OCI-LY1 (cell line): ENCODE data around the gene MYZAP.

Experiments
- H2AFZ ChIP-seq: fragments of 200-600 bp; sonication (generic), shearing (Covaris generic); 2 replicates; pipeline ENCODE4 v1.6.0; 2014; ENCODE audit warnings: antibody characterized with exemption, mild to moderate bottlenecking, low read length
- H3F3A ChIP-seq: fragments of 200-600 bp; sonication (generic), shearing (Covaris generic); 2 replicates; pipeline ENCODE4 v1.6.0; 2014; ENCODE audit warnings: mild to moderate bottlenecking, antibody characterized with exemption, low read length, moderate library complexity; ENCODE audit not compliant: insufficient read depth
- H3K27ac ChIP-seq: fragments of 200-600 bp; sonication (generic); 2 replicates; pipeline ENCODE4 v1.5.1; 2014; ENCODE audit warnings: low read length, mixed run types, mild to moderate bottlenecking, low read depth; ENCODE audit not compliant: poor library complexity, severe bottlenecking
- H3K27me3 ChIP-seq: fragments of 200-600 bp; sonication (generic); 2 replicates; pipeline ENCODE4 v1.6.0; 2014; ENCODE audit warnings: antibody characterized with exemption, mild to moderate bottlenecking, low read length, moderate library complexity; ENCODE audit not compliant: insufficient read depth
- H3K36me3 ChIP-seq: fragments of 200-600 bp; sonication (generic); 2 replicates; pipeline ENCODE4 v1.6.1; 2014; ENCODE audit warnings: mild to moderate bottlenecking, antibody characterized with exemption, low read length, moderate library complexity, mixed read lengths; ENCODE audit not compliant: insufficient read depth
- H3K4me1 ChIP-seq: fragments of 200-600 bp; sonication (generic); 2 replicates; pipeline ENCODE4 v1.5.1; 2014; ENCODE audit warnings: mild to moderate bottlenecking, low read length, moderate library complexity; ENCODE audit not compliant: insufficient read depth, severe bottlenecking
- H3K4me2 ChIP-seq: fragments of 200-600 bp; sonication (generic), shearing (Covaris generic); 2 replicates; pipeline ENCODE4 v1.6.1; 2014; ENCODE audit warnings: low read length
- H3K4me3 ChIP-seq: fragments of 200-600 bp; sonication (generic); 2 replicates; pipeline ENCODE4 v1.5.1; 2014; ENCODE audit warnings: low read length, low read depth, mild to moderate bottlenecking, mixed read lengths; ENCODE audit not compliant: poor library complexity, severe bottlenecking
- H3K79me2 ChIP-seq: fragments of 200-600 bp; shearing (Covaris generic); 2 replicates; pipeline ENCODE4 v1.6.1; 2016; ENCODE audit warnings: mixed run types, low read length, mixed read lengths; ENCODE audit not compliant: insufficient read depth
- H3K9ac ChIP-seq: fragments of 200-600 bp; sonication (generic), shearing (Covaris generic); 2 replicates; pipeline ENCODE4 v1.6.1; 2014; ENCODE audit warnings: mild to moderate bottlenecking, low read length, mixed read lengths
- H3K9me2 ChIP-seq: fragments of 200-600 bp; sonication (generic), shearing (Covaris generic); 2 replicates; pipeline ENCODE4 v1.6.1; 2014; ENCODE audit warnings: low read depth, mild to moderate bottlenecking, low read length, mixed read lengths
- H3K9me3 ChIP-seq: fragments of 200-600 bp; shearing (Covaris generic); 2 replicates; pipeline ENCODE4 v1.6.1; 2014; ENCODE audit warnings: low read length, mixed read lengths
- H4K20me1 ChIP-seq: fragments of 200-600 bp; sonication (generic), shearing (Covaris generic); 2 replicates; pipeline ENCODE4 v1.6.0; 2016; ENCODE audit warnings: mild to moderate bottlenecking, low read length; ENCODE audit not compliant: insufficient read depth
- EZH2 ChIP-seq: fragments of 200-600 bp; sonication (generic), shearing (Covaris generic); IDR thresholded peaks from 2 replicates; pipeline ENCODE4 v1.8.0; 2017; ENCODE audit warnings: borderline replicate concordance, mixed run types, mild to moderate bottlenecking, antibody characterized with exemption, low read length, moderate library complexity, mixed read lengths
- TF ChIP-seq, protein P1 (sequence below): fragments of 200-600 bp; sonication (generic), shearing (Covaris generic); IDR thresholded peaks from 2 replicates; pipeline ENCODE4 v1.5.1; 2017; ENCODE audit warnings: mild to moderate bottlenecking, antibody characterized with exemption, low read length, moderate library complexity, mixed read lengths

Gene MYZAP

DNA sequence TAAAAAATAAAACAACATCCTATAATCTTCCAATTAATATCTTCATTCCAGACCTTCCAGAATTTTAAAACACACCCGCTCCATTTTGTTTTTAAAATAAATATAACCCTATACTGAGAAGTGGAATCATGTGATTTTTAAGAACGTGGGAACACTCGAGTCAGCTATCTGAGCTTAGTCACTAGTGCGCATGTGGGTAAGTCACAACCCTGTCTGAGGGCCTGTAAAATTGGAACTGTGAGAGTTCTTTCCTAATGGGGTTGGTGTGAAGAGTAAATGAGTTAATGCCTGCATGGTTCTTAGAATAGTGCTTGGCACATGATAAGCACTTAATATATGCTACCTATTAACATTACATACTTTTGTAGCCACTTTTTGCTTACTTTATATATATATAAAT lies 95.0 kb downstream of the MYZAP start:
- no peaks in the 10 kb centered on the region for H3K36me3 ChIP-seq
- H3K9me2 ChIP-seq, result no peaks in the 10 kb centered on the region
- no peaks in the 10 kb centered on the region for H3K9me3 ChIP-seq
- no peaks in the 10 kb centered on the region for H3K27me3 ChIP-seq
- no peak overlapping the region for H3K4me3 ChIP-seq
- no peaks in the 10 kb centered on the region for H3K79me2 ChIP-seq
- no peaks in the 10 kb centered on the region for H4K20me1 ChIP-seq
- TF ChIP-seq, protein P1, sequence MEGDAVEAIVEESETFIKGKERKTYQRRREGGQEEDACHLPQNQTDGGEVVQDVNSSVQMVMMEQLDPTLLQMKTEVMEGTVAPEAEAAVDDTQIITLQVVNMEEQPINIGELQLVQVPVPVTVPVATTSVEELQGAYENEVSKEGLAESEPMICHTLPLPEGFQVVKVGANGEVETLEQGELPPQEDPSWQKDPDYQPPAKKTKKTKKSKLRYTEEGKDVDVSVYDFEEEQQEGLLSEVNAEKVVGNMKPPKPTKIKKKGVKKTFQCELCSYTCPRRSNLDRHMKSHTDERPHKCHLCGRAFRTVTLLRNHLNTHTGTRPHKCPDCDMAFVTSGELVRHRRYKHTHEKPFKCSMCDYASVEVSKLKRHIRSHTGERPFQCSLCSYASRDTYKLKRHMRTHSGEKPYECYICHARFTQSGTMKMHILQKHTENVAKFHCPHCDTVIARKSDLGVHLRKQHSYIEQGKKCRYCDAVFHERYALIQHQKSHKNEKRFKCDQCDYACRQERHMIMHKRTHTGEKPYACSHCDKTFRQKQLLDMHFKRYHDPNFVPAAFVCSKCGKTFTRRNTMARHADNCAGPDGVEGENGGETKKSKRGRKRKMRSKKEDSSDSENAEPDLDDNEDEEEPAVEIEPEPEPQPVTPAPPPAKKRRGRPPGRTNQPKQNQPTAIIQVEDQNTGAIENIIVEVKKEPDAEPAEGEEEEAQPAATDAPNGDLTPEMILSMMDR, result no peak
- no peak for TF ChIP-seq EZH2
- H3F3A ChIP-seq, result no peaks in the 10 kb centered on the region
- H3K9ac ChIP-seq, result no peak overlapping the region
- H2AFZ ChIP-seq, result no peak overlapping the region
- no peaks in the 10 kb centered on the region for H3K4me1 ChIP-seq
- no peak overlapping the region for H3K4me2 ChIP-seq
- no peak overlapping the region for H3K27ac ChIP-seq

GRCh38 chr15:57690341-57690966 lies 98.8 kb downstream of the MYZAP start:
- Histone ChIP-seq H3K4me2 (no peak overlapping the region), H3K9ac (no peak overlapping the region), H3K4me3 (no peak overlapping the region), H3K27me3 (no peaks in the 10 kb centered on the region), H3K36me3 (no peaks in the 10 kb centered on the region), H3K79me2 (no peaks in the 10 kb centered on the region), H2AFZ (no peak overlapping the region), H3K27ac (no peak overlapping the region), H3F3A (no peaks in the 10 kb centered on the region), H4K20me1 (no peaks in the 10 kb centered on the region), H3K9me3 (no peaks in the 10 kb centered on the region), H3K9me2 (no peaks in the 10 kb centered on the region), H3K4me1 (no peaks in the 10 kb centered on the region)
- no peak for TF ChIP-seq EZH2
- TF ChIP-seq, protein P1, result no peak

GRCh38 chr15:57691082-57691481 lies 99.4 kb downstream of the MYZAP start:
- no peak overlapping the region for H2AFZ ChIP-seq
- no peak overlapping the region for H3K9ac ChIP-seq
- no peaks in the 10 kb centered on the region for H3K36me3 ChIP-seq
- H4K20me1 ChIP-seq, result no peaks in the 10 kb centered on the region
- no peak overlapping the region for H3K27ac ChIP-seq
- H3K4me2 ChIP-seq, result no peak overlapping the region
- H3K4me1 ChIP-seq, result no peaks in the 10 kb centered on the region
- H3K4me3 ChIP-seq, result no peak overlapping the region
- H3K9me2 ChIP-seq, result no peaks in the 10 kb centered on the region
- H3K79me2 ChIP-seq, result no peaks in the 10 kb centered on the region
- no peaks in the 10 kb centered on the region for H3K9me3 ChIP-seq
- TF ChIP-seq, protein P1, result no peak
- TF ChIP-seq EZH2, result no peak
- H3F3A ChIP-seq, result no peaks in the 10 kb centered on the region
- H3K27me3 ChIP-seq, result no peaks in the 10 kb centered on the region
